ENCODE results near the gene CD6. TPM values are rescaled to one million over a fixed set of nuclear protein-coding genes. Genes with fewer than 3 reads are reported as not detected.

The CD6 gene
- total RNA-seq, 3 donors from 2014 or later = 0.80 to 1.9 (median 0.98) TPM

DNA sequence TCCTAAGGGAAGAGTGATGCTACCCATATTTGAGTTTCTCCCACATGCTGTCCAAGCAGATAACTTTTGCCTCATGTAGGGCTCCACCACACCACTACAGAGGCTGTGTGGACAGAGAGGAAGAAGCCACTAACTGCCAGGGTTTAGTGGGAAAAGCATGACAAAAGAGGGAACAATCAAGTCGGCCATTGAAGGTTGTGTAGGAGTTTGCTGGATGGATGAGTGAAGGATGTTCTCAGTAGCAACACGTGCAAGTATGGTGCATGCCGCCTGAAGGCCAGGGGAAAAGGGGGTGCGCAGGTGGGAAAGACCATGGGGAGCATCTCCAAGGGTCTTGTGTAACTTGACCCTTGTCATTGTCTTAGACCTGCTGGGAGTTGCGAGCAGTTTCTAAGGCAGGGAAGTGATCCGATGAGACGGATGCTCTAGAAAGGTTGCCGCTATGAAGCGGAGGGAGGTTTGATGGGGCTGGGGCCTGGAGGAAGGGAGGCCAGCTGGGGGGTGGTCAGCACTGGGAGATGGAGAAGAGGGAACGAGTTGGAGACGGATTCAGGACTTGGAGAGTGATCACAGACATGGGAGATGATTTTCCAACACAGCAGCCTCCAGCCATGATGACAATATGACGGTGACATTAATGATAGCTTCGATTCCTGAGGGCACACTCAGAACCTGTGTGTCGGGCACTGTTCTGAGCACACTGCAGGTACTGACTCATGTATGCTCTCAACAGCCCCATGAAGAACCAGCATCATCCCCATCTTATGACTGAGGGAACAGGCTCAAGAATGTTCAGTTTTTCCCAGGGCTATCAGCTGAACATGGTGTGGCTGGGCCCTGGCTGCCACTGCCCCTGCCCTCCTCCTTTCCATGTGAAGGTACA lies 53.7 kb downstream of the CD6 start:
- intact Hi-C loops (cut with DNase I; ENCODE audit: low total_unique reads) = no loop called here
- Histone ChIP-seq H3K27ac (no peak overlapping the region), H3K9me3 (no peaks in the 10 kb centered on the region), H3K4me1 (no peaks in the 10 kb centered on the region), H3K4me3 (no peak overlapping the region), H3K36me3 (no peaks in the 10 kb centered on the region), H3K27me3 (no peaks in the 10 kb centered on the region)
- TF ChIP-seq CTCF (IDR thresholded peaks at IDR 0.05) (no peak), POLR2AphosphoS5 (IDR thresholded peaks at IDR 0.05) (no peak), POLR2A (IDR thresholded peaks at IDR 0.05) (no peak)
- no peak for DNase-seq (ENCODE audit: low spot score in 2 of 2)

DNA sequence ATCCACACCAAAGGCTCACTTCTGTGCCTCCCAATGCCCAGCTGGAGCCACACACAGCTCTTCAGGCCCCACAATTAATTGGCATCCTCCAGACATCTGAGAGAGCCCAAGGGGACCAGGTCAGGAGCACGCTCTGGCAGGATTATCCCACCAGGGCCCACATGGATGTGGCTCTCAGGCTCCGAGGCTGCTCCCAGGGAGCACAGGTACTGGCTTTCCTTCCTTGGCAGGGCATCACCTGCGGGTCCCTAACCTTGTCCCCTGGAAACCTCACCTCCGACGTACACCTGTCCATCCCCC lies 54.3 kb downstream of the CD6 start:
- H3K9me3 ChIP-seq = no peaks in the 10 kb centered on the region
- intact Hi-C loops (cut with DNase I; ENCODE audit: low total_unique reads) = no loop called here
- no peak for DNase-seq (ENCODE audit: low spot score in 2 of 2)
- H3K36me3 ChIP-seq = no peaks in the 10 kb centered on the region
- no peak overlapping the region for H3K4me3 ChIP-seq
- H3K4me1 ChIP-seq = no peaks in the 10 kb centered on the region
- no peak overlapping the region for H3K27ac ChIP-seq
- H3K27me3 ChIP-seq = no peaks in the 10 kb centered on the region
- no peak for TF ChIP-seq CTCF (IDR thresholded peaks at IDR 0.05)
- TF ChIP-seq POLR2AphosphoS5 (IDR thresholded peaks at IDR 0.05) = no peak
- TF ChIP-seq POLR2A (IDR thresholded peaks at IDR 0.05) = no peak

GRCh38 chr11:61026121-61027031 lies 54.9 kb downstream of the CD6 start:
- peak overlapping the region in 1 of 2 donors; percentile 19 for H3K27ac ChIP-seq
- no peaks in the 10 kb centered on the region for H3K9me3 ChIP-seq
- no peaks in the 10 kb centered on the region for H3K36me3 ChIP-seq
- H3K4me3 ChIP-seq = no peak overlapping the region
- TF ChIP-seq POLR2AphosphoS5 (IDR thresholded peaks at IDR 0.05) = no peak
- TF ChIP-seq POLR2A (IDR thresholded peaks at IDR 0.05) = no peak
- TF ChIP-seq CTCF (IDR thresholded peaks at IDR 0.05) = no peak
- no peaks in the 10 kb centered on the region for H3K4me1 ChIP-seq
- intact Hi-C loops (cut with DNase I; ENCODE audit: low total_unique reads) = no loop called here
- no peak for DNase-seq (ENCODE audit: low spot score in 2 of 2)
- no peaks in the 10 kb centered on the region for H3K27me3 ChIP-seq

- Histone ChIP-seq H3K27ac (peak overlapping the region in 1 of 2 donors; percentile 19), H3K4me3 (no peak overlapping the region), H3K27me3 (no peaks in the 10 kb centered on the region), H3K36me3 (no peaks in the 10 kb centered on the region), H3K9me3 (no peaks in the 10 kb centered on the region), H3K4me1 (no peaks in the 10 kb centered on the region)
- TF ChIP-seq POLR2AphosphoS5 (IDR thresholded peaks at IDR 0.05) (no peak), POLR2A (IDR thresholded peaks at IDR 0.05) (no peak), CTCF (IDR thresholded peaks at IDR 0.05) (no peak)
- intact Hi-C loops (cut with DNase I; ENCODE audit: low total_unique reads) = no loop called here
- DNase-seq (ENCODE audit: low spot score in 2 of 2) = no peak
Measured at GRCh38 chr11:61027141-61027840, 55.8 kb downstream of the CD6 start.

Measured in breast epithelium (tissue), 4 donors.